ENCODE results near the gene IFITM1. TPM values are rescaled to one million over a fixed set of nuclear protein-coding genes. Genes with fewer than 3 reads are reported as not detected.

The IFITM1 gene
- total RNA-seq, 1 experiment from 2014 or later = 3.2 TPM

- Histone ChIP-seq H3K4me1 (peaks cover 27% of the 10 kb centered on the region), H3K27me3 (replicated peaks; ENCODE audit: control insufficient read depth, insufficient read depth, low read length) (no peaks in the 10 kb centered on the region), H3K9me3 (peaks cover 10% of the 10 kb centered on the region; the same call in 1 of the 2 replicates), H3K4me3 (ENCODE audit: low read depth, low read length) (no peak overlapping the region), H3K36me3 (ENCODE audit: control insufficient read depth, insufficient read depth, low read length) (no peaks in the 10 kb centered on the region)
- Mint-ChIP-seq H3K4me3 (ENCODE audit: unreplicated experiment) (no peak overlapping the region), H3K9me3 (ENCODE audit: unreplicated experiment) (no peaks in the 10 kb centered on the region), H3K36me3 (ENCODE audit: insufficient read depth, unreplicated experiment) (no peaks in the 10 kb centered on the region), H3K27me3 (ENCODE audit: insufficient read depth, unreplicated experiment) (peaks cover 3% of the 10 kb centered on the region), H3K27ac (ENCODE audit: unreplicated experiment) (peak overlapping the region; percentile 29), H3K4me1 (ENCODE audit: low read depth, unreplicated experiment) (peaks cover 24% of the 10 kb centered on the region)
- TF ChIP-seq CTCF (IDR thresholded peaks at IDR 0.05; ENCODE audit: insufficient read depth in 1 of 2, low read depth in 1 of 2, low read length in 1 of 2, severe bottlenecking in 1 of 2, unreplicated experiment in 1 of 2) = no peak
- BruUV-seq (replicated peaks) = no TSS peak
- CTCF ChIA-PET = no interaction called here
- intact Hi-C loops (cut with micrococcal nuclease; ENCODE audit: unreplicated experiment) = no loop called here
- POLR2A ChIA-PET = no interaction called here
- DNase-seq = no peak
Measured at GRCh38 chr11:335779-336658, 22.2 kb downstream of the IFITM1 start.

- Histone ChIP-seq H3K4me1 (peaks cover 27% of the 10 kb centered on the region), H3K36me3 (ENCODE audit: control insufficient read depth, insufficient read depth, low read length) (no peaks in the 10 kb centered on the region), H3K4me3 (ENCODE audit: low read depth, low read length) (no peak overlapping the region), H3K27me3 (replicated peaks; ENCODE audit: control insufficient read depth, insufficient read depth, low read length) (no peaks in the 10 kb centered on the region), H3K9me3 (peaks cover 6% of the 10 kb centered on the region; the same call in 1 of the 2 replicates)
- no peak for TF ChIP-seq CTCF (IDR thresholded peaks at IDR 0.05; ENCODE audit: insufficient read depth in 1 of 2, low read depth in 1 of 2, low read length in 1 of 2, severe bottlenecking in 1 of 2, unreplicated experiment in 1 of 2)
- peaks cover 3% of the 10 kb centered on the region for H3K27me3 Mint-ChIP-seq (ENCODE audit: insufficient read depth, unreplicated experiment)
- POLR2A ChIA-PET = no interaction called here
- no peaks in the 10 kb centered on the region for H3K36me3 Mint-ChIP-seq (ENCODE audit: insufficient read depth, unreplicated experiment)
- intact Hi-C loops (cut with micrococcal nuclease; ENCODE audit: unreplicated experiment) = no loop called here
- no peaks in the 10 kb centered on the region for H3K9me3 Mint-ChIP-seq (ENCODE audit: unreplicated experiment)
- no peak overlapping the region for H3K27ac Mint-ChIP-seq (ENCODE audit: unreplicated experiment)
- DNase-seq = no peak
- H3K4me3 Mint-ChIP-seq (ENCODE audit: unreplicated experiment) = no peak overlapping the region
- CTCF ChIA-PET = no interaction called here
- H3K4me1 Mint-ChIP-seq (ENCODE audit: low read depth, unreplicated experiment) = peaks cover 28% of the 10 kb centered on the region
- BruUV-seq (replicated peaks) = no TSS peak
Measured at GRCh38 chr11:336659-337198, 22.9 kb downstream of the IFITM1 start.

DNA sequence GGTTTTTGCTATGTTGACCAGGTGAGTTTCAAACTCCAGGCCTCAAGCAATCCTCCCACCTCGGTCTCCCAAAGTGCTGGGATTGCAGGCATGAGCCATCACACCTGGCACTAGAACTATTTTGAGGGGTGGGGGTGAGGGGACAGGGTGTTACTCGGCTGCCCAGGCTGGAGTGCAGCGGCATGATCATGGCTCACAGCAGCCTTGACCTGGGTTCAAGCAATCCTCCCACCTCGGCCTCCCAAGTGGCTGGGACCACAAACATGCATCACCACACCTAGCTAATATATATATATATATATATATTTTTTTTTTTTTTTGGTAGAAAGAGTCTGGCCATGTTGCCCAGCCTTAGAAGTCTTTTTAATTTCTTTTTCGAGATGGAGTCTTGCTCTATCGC lies 23.9 kb downstream of the IFITM1 start:
- no peaks in the 10 kb centered on the region for H3K36me3 ChIP-seq (ENCODE audit: control insufficient read depth, insufficient read depth, low read length)
- no peak overlapping the region for H3K4me3 Mint-ChIP-seq (ENCODE audit: unreplicated experiment)
- BruUV-seq (replicated peaks) = no TSS peak
- no peaks in the 10 kb centered on the region for H3K27me3 ChIP-seq (replicated peaks; ENCODE audit: control insufficient read depth, insufficient read depth, low read length)
- ChIA-PET CTCF (no interaction called here), POLR2A (no interaction called here)
- no peak for TF ChIP-seq CTCF (IDR thresholded peaks at IDR 0.05; ENCODE audit: insufficient read depth in 1 of 2, low read depth in 1 of 2, low read length in 1 of 2, severe bottlenecking in 1 of 2, unreplicated experiment in 1 of 2)
- no peaks in the 10 kb centered on the region for H3K9me3 Mint-ChIP-seq (ENCODE audit: unreplicated experiment)
- peaks cover 3% of the 10 kb centered on the region for H3K27me3 Mint-ChIP-seq (ENCODE audit: insufficient read depth, unreplicated experiment)
- H3K9me3 ChIP-seq = peaks cover 5% of the 10 kb centered on the region; the same call in 1 of the 2 replicates
- H3K27ac Mint-ChIP-seq (ENCODE audit: unreplicated experiment) = no peak overlapping the region
- H3K36me3 Mint-ChIP-seq (ENCODE audit: insufficient read depth, unreplicated experiment) = no peaks in the 10 kb centered on the region
- peaks cover 30% of the 10 kb centered on the region for H3K4me1 Mint-ChIP-seq (ENCODE audit: low read depth, unreplicated experiment)
- no peak for DNase-seq
- no peak overlapping the region for H3K4me3 ChIP-seq (ENCODE audit: low read depth, low read length)
- intact Hi-C loops (cut with micrococcal nuclease; ENCODE audit: unreplicated experiment) = no loop called here
- H3K4me1 ChIP-seq = peaks cover 27% of the 10 kb centered on the region

All from Caco-2 (cell line).